ENCODE data around the gene CNIH3.

DNA sequence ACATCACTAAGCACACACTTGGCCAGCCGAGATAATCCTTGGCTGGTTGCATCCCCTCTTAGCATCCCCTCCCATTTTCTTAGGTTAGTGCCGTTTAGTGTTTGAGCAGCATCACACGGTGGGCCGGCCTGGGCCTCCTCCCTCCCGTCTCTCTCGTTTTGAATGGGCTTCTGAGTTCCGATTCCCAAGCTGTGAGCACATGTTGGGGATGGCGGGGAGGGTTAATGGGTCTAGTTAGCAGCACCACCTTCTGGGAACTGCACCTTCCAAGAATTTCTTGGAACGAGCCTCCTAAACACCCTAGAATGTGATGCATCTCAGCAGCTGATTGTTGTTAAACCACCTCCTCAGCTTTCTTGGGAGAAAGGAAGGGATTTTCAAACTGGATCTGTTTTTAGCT, 73.3 kb downstream of the CNIH3 start:
- TF ChIP-seq, protein P1, sequence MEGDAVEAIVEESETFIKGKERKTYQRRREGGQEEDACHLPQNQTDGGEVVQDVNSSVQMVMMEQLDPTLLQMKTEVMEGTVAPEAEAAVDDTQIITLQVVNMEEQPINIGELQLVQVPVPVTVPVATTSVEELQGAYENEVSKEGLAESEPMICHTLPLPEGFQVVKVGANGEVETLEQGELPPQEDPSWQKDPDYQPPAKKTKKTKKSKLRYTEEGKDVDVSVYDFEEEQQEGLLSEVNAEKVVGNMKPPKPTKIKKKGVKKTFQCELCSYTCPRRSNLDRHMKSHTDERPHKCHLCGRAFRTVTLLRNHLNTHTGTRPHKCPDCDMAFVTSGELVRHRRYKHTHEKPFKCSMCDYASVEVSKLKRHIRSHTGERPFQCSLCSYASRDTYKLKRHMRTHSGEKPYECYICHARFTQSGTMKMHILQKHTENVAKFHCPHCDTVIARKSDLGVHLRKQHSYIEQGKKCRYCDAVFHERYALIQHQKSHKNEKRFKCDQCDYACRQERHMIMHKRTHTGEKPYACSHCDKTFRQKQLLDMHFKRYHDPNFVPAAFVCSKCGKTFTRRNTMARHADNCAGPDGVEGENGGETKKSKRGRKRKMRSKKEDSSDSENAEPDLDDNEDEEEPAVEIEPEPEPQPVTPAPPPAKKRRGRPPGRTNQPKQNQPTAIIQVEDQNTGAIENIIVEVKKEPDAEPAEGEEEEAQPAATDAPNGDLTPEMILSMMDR (IDR thresholded peaks at IDR 0.05) = no peak
- no peak for TF ChIP-seq EZH2 (IDR thresholded peaks at IDR 0.05; ENCODE audit: borderline replicate concordance, insufficient read depth, low read depth, low read length, poor library complexity, severe bottlenecking)

Measured in B cell (primary cell).